ENCODE results near the gene ATXN7L3B. TPM values are rescaled to one million over a fixed set of nuclear protein-coding genes. Genes with fewer than 3 reads are reported as not detected.
A peak's percentile ranks its signal among the peaks of the same experiment; 100 is the strongest.

Gene ATXN7L3B
- total RNA-seq, 1 experiment from 2014 or later = 30.6 TPM

DNA sequence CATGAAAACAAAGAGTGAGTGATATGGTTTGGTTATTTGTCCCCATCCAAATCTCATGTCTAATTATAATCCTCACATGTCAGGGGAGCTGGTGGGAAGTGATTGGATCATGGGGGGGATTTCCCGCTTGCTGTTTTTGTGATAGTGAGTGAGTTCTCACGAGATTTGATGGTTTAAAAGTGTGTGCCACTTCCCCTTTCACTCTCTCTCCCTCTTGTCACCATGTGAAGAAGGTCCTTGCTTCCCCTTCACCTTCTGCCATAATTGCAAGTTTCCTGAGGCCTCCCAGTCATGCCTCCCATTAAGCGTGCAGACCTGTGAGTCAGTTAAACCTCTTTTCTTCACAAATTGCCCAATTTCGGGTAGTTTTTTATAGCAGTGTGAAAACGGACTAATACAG is 2.1 kb upstream of the ATXN7L3B start:
- Mint-ChIP-seq H3K4me1 (ENCODE audit: low read depth, unreplicated experiment) (peaks cover 18% of the 10 kb centered on the region), H3K36me3 (ENCODE audit: insufficient read depth, unreplicated experiment) (peaks cover 25% of the 10 kb centered on the region), H3K9me3 (ENCODE audit: unreplicated experiment) (no peaks in the 10 kb centered on the region), H3K4me3 (ENCODE audit: unreplicated experiment) (no peak overlapping the region), H3K27me3 (ENCODE audit: insufficient read depth, unreplicated experiment) (no peaks in the 10 kb centered on the region), H3K27ac (ENCODE audit: unreplicated experiment) (no peak overlapping the region)
- intact Hi-C loops (cut with micrococcal nuclease; ENCODE audit: unreplicated experiment) = loop anchor here (5.0 kb wide), 2 partner anchors 58 to 218 kb away; no protein-coding TSS in a partner anchor
- H3K4me3 ChIP-seq (ENCODE audit: low read depth, low read length) = no peak overlapping the region
- peaks cover 5% of the 10 kb centered on the region for H3K36me3 ChIP-seq (ENCODE audit: control insufficient read depth, insufficient read depth, low read length)
- TF ChIP-seq, protein P1, sequence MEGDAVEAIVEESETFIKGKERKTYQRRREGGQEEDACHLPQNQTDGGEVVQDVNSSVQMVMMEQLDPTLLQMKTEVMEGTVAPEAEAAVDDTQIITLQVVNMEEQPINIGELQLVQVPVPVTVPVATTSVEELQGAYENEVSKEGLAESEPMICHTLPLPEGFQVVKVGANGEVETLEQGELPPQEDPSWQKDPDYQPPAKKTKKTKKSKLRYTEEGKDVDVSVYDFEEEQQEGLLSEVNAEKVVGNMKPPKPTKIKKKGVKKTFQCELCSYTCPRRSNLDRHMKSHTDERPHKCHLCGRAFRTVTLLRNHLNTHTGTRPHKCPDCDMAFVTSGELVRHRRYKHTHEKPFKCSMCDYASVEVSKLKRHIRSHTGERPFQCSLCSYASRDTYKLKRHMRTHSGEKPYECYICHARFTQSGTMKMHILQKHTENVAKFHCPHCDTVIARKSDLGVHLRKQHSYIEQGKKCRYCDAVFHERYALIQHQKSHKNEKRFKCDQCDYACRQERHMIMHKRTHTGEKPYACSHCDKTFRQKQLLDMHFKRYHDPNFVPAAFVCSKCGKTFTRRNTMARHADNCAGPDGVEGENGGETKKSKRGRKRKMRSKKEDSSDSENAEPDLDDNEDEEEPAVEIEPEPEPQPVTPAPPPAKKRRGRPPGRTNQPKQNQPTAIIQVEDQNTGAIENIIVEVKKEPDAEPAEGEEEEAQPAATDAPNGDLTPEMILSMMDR (IDR thresholded peaks at IDR 0.05; ENCODE audit: insufficient read depth in 1 of 2, low read depth in 1 of 2, low read length in 1 of 2, severe bottlenecking in 1 of 2, unreplicated experiment in 1 of 2) = no peak
- ChIA-PET POLR2A (no interaction called here), CTCF (no interaction called here)
- peaks cover 7% of the 10 kb centered on the region; the same call in 1 of the 2 replicates for H3K4me1 ChIP-seq
- no peaks in the 10 kb centered on the region for H3K27me3 ChIP-seq (replicated peaks; ENCODE audit: control insufficient read depth, insufficient read depth, low read length)
- BruUV-seq (replicated peaks) = no TSS peak
- H3K9me3 ChIP-seq = no peaks in the 10 kb centered on the region
- DNase-seq = no peak

DNA sequence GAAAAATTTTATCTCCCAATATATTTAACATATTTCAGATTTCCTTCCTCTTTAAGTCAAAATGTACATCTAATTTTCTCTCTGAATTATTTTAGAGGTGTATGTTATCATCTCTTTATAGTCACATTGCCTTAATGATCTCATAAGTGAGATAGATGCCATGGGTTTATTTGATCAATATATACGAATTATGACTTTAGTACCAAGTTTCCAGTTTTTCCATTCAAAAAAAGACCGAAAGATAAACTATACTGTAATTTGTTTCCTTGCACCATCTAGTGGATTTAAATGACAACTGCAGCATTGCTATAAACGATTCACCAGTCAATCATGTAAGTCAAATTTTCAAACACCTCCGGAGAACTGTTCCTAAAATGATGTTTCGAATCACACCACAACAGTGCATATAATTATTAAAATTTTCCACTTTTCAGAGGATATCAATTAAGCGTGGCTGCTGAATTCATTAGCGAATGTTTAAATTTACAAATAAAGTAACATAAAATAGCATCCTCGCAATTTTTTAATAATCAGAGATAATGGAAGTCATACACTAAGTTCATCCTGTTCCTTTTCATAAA is 419 bp upstream of the ATXN7L3B start:
- TF ChIP-seq, protein P1 (IDR thresholded peaks at IDR 0.05; ENCODE audit: insufficient read depth in 1 of 2, low read depth in 1 of 2, low read length in 1 of 2, severe bottlenecking in 1 of 2, unreplicated experiment in 1 of 2) = peak in 1 of 2 experiments; percentile 65
- intact Hi-C loops (cut with micrococcal nuclease; ENCODE audit: unreplicated experiment) = loop anchor here (1.0 to 5.0 kb wide), 5 partner anchors 28 to 426 kb away; no protein-coding TSS in a partner anchor
- TSS peak; percentile 87 for BruUV-seq (replicated peaks)
- H3K4me1 Mint-ChIP-seq (ENCODE audit: low read depth, unreplicated experiment) = peaks cover 18% of the 10 kb centered on the region
- peak in 1 of 2 experiments; percentile 30 for DNase-seq
- peaks cover 7% of the 10 kb centered on the region; the same call in 1 of the 2 replicates for H3K4me1 ChIP-seq
- H3K27ac Mint-ChIP-seq (ENCODE audit: unreplicated experiment) = peak overlapping the region; percentile 99
- POLR2A ChIA-PET = interaction anchor here (1.3 kb wide), 1 partner anchor 28 kb away, joined by 4 read pairs; no protein-coding TSS in a partner anchor
- H3K4me3 ChIP-seq (ENCODE audit: low read depth, low read length) = peak overlapping the region; percentile 86
- no peaks in the 10 kb centered on the region for H3K9me3 Mint-ChIP-seq (ENCODE audit: unreplicated experiment)
- peak overlapping the region; percentile 98 for H3K4me3 Mint-ChIP-seq (ENCODE audit: unreplicated experiment)
- peaks cover 5% of the 10 kb centered on the region for H3K36me3 ChIP-seq (ENCODE audit: control insufficient read depth, insufficient read depth, low read length)
- H3K9me3 ChIP-seq = no peaks in the 10 kb centered on the region
- H3K36me3 Mint-ChIP-seq (ENCODE audit: insufficient read depth, unreplicated experiment) = peaks cover 32% of the 10 kb centered on the region
- no peaks in the 10 kb centered on the region for H3K27me3 ChIP-seq (replicated peaks; ENCODE audit: control insufficient read depth, insufficient read depth, low read length)
- H3K27me3 Mint-ChIP-seq (ENCODE audit: insufficient read depth, unreplicated experiment) = no peaks in the 10 kb centered on the region
- CTCF ChIA-PET = no interaction called here

DNA sequence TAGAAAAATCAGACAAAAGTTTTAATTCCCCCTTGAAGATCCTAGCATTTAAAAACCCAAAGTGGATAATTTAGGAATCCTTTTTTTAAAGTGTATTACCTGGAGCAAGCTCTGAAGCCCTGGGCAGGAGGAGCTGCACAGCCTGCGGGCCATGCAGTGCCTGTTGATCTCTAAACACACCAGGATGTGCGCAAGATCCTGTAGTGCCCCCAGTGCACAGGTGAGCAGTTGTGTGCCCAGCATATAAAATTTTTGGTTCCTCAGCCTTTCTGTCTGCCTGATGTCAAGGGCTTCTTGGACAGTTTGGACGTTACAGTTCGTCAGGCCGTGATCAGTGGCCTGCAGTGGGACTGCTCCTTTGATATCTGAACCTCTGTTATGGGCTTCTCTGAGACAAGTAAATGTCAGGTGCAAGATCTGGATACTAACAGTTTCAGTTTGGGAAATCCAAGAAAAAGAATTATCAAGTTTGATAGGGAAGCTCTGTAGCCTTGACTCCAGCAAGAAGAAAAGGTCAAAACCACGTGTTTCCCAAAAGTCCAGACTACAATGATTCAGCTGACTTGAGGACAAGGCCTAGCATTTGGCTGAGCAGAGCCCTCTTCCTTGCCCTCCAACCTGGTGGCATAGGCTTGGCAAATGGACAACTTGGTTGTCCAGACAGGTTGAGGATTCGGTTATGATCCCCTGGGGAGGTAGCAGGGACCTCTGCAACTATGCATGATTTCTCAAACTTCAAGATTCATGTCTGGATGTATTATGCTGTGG is 1.0 kb downstream of the ATXN7L3B start:
- Mint-ChIP-seq H3K4me3 (ENCODE audit: unreplicated experiment) (peak overlapping the region; percentile 98), H3K36me3 (ENCODE audit: insufficient read depth, unreplicated experiment) (peaks cover 32% of the 10 kb centered on the region), H3K4me1 (ENCODE audit: low read depth, unreplicated experiment) (peaks cover 18% of the 10 kb centered on the region), H3K27ac (ENCODE audit: unreplicated experiment) (peak overlapping the region; percentile 99), H3K9me3 (ENCODE audit: unreplicated experiment) (no peaks in the 10 kb centered on the region), H3K27me3 (ENCODE audit: insufficient read depth, unreplicated experiment) (no peaks in the 10 kb centered on the region)
- intact Hi-C loops (cut with micrococcal nuclease; ENCODE audit: unreplicated experiment) = loop anchor here (5.0 kb wide), 2 partner anchors 61 to 221 kb away; no protein-coding TSS in a partner anchor
- H3K4me3 ChIP-seq (ENCODE audit: low read depth, low read length) = peak overlapping the region; percentile 86
- no peaks in the 10 kb centered on the region for H3K9me3 ChIP-seq
- BruUV-seq (replicated peaks) = no TSS peak
- peak in 1 of 2 experiments; percentile 19 for DNase-seq
- ChIA-PET CTCF (no interaction called here), POLR2A (interaction anchor here (1.3 kb wide), 1 partner anchor 29 kb away, joined by 4 read pairs; no protein-coding TSS in a partner anchor)
- H3K27me3 ChIP-seq (replicated peaks; ENCODE audit: control insufficient read depth, insufficient read depth, low read length) = no peaks in the 10 kb centered on the region
- peaks cover 5% of the 10 kb centered on the region for H3K36me3 ChIP-seq (ENCODE audit: control insufficient read depth, insufficient read depth, low read length)
- peaks cover 7% of the 10 kb centered on the region; the same call in 1 of the 2 replicates for H3K4me1 ChIP-seq
- TF ChIP-seq, protein P1 (IDR thresholded peaks at IDR 0.05; ENCODE audit: insufficient read depth in 1 of 2, low read depth in 1 of 2, low read length in 1 of 2, severe bottlenecking in 1 of 2, unreplicated experiment in 1 of 2) = no peak
